ENCODE measurements around the gene ARNT2.

Gene ARNT2

GRCh38 chr15:80594091-80594889, 190.1 kb downstream of the ARNT2 start:
- no peak for DNase-seq (ENCODE audit: low read depth)

GRCh38 chr15:80595396-80595795, 191.2 kb downstream of the ARNT2 start:
- no peak for DNase-seq (ENCODE audit: low read depth)

GRCh38 chr15:80596521-80596976, 192.4 kb downstream of the ARNT2 start:
- DNase-seq (ENCODE audit: low read depth) = no peak

GRCh38 chr15:80597076-80597475, 192.9 kb downstream of the ARNT2 start:
- no peak for DNase-seq (ENCODE audit: low read depth)

GRCh38 chr15:80599359-80599758, 195.2 kb downstream of the ARNT2 start:
- DNase-seq (ENCODE audit: low read depth) = no peak

- DNase-seq (ENCODE audit: low read depth) = no peak
These were observed 196.4 kb downstream of the ARNT2 start for GRCh38 chr15:80600626-80601025.

- no peak for DNase-seq (ENCODE audit: low read depth)
These were observed 197.1 kb downstream of the ARNT2 start for GRCh38 chr15:80601256-80601655.

GRCh38 chr15:80604583-80605575, 200.7 kb downstream of the ARNT2 start:
- no peak for DNase-seq (ENCODE audit: low read depth)

- no peak for DNase-seq (ENCODE audit: low read depth)
These were observed 201.5 kb downstream of the ARNT2 start for GRCh38 chr15:80605591-80606150.

GRCh38 chr15:80606511-80607071, 202.4 kb downstream of the ARNT2 start:
- no peak for DNase-seq (ENCODE audit: low read depth)

- no peak for DNase-seq (ENCODE audit: low read depth)
These were observed 203.3 kb downstream of the ARNT2 start for GRCh38 chr15:80607287-80607980.

- DNase-seq (ENCODE audit: low read depth) = no peak
These were observed 204.5 kb downstream of the ARNT2 start for GRCh38 chr15:80608688-80609087.

- DNase-seq (ENCODE audit: low read depth) = no peak
These were observed 204.9 kb downstream of the ARNT2 start for GRCh38 chr15:80609091-80609490.

- no peak for DNase-seq (ENCODE audit: low read depth)
These were observed 205.3 kb downstream of the ARNT2 start for GRCh38 chr15:80609512-80609946.

GRCh38 chr15:80611543-80612080, 207.4 kb downstream of the ARNT2 start:
- no peak for DNase-seq (ENCODE audit: low read depth)

GRCh38 chr15:80612118-80612823, 208.1 kb downstream of the ARNT2 start:
- DNase-seq (ENCODE audit: low read depth) = no peak

GRCh38 chr15:80613762-80614365, 209.7 kb downstream of the ARNT2 start:
- no peak for DNase-seq (ENCODE audit: low read depth)

- DNase-seq (ENCODE audit: low read depth) = no peak
These were observed 210.7 kb downstream of the ARNT2 start for GRCh38 chr15:80614711-80615360.

- no peak for DNase-seq (ENCODE audit: low read depth)
These were observed 211.2 kb downstream of the ARNT2 start for GRCh38 chr15:80615361-80615736.

All from stimulated activated CD8-positive, alpha-beta memory T cell treated with anti-CD3 and anti-CD28 coated beads, Interleukin-4, amount 100 ng/mL, for 24 hours (primary cell).